ENCODE measurements around the gene LIPI.
"Not testable (repeated sequence)": the region's sequence is repeated elsewhere in the genome, so short reads cannot be mapped to it uniquely, and the experiment has no call there.

Gene LIPI

GRCh38 chr21:14071902-14072734 is 138.6 kb downstream of the LIPI start:
- no peak for DNase-seq

GRCh38 chr21:14070968-14071367 is 139.8 kb downstream of the LIPI start:
- DNase-seq: no peak

- no peak for DNase-seq
These were observed 140.5 kb downstream of the LIPI start for GRCh38 chr21:14070049-14070893.

- DNase-seq: no peak
These were observed 146.5 kb downstream of the LIPI start for GRCh38 chr21:14064296-14064645.

GRCh38 chr21:14063620-14064295 is 147.0 kb downstream of the LIPI start:
- DNase-seq: not testable (repeated sequence)

GRCh38 chr21:14062684-14063083 is 148.1 kb downstream of the LIPI start:
- DNase-seq: not testable (repeated sequence)

- not testable (repeated sequence) for DNase-seq
These were observed 148.9 kb downstream of the LIPI start for GRCh38 chr21:14061820-14062219.

GRCh38 chr21:14058995-14059627 is 151.6 kb downstream of the LIPI start:
- not testable (repeated sequence) for DNase-seq
